Epidermal melanocyte (primary cell): ENCODE measurements around the gene NFIC.
"Not testable (repeated sequence)": the region's sequence is repeated elsewhere in the genome, so short reads cannot be mapped to it uniquely, and the experiment has no call there.

Experiments
- DNase-seq: peaks from one replicate; pipeline ENCODE4 v3.0.0; 2011; ENCODE audit warnings: low spot score; ENCODE audit not compliant: insufficient read length

The NFIC gene

GRCh38 chr19:3508121-3508661 is 141.8 kb downstream of the NFIC start:
- DNase-seq = not testable (repeated sequence)

- DNase-seq = no peak
Measured at GRCh38 chr19:3508771-3509535, 142.6 kb downstream of the NFIC start.

- DNase-seq = no peak
Measured at GRCh38 chr19:3509566-3509989, 143.2 kb downstream of the NFIC start.

DNA sequence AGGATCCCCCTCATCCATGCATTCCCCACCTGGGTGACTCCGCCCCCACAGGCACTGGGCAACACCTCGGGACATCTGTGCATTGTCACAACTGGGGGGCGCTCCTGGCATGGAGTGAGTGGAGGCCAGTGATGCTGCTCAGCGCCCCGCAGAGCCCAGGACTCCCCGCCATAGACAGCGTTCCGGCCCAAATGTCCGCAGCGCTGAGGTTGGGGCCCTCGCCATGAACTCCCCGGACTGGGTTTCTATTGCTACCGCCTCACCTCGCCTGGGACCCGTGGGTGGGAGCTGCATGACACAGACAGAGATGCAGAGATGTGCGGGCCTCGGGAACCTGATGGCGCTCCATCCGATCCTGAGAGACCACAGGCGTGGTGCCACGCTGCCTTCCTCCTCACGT is 144.3 kb downstream of the NFIC start:
- no peak for DNase-seq

- DNase-seq = no peak
Measured at GRCh38 chr19:3511506-3512251, 145.3 kb downstream of the NFIC start.

- DNase-seq = no peak
Measured at GRCh38 chr19:3512562-3513228, 146.3 kb downstream of the NFIC start.

GRCh38 chr19:3513229-3514140 is 147.1 kb downstream of the NFIC start:
- no peak for DNase-seq

DNA sequence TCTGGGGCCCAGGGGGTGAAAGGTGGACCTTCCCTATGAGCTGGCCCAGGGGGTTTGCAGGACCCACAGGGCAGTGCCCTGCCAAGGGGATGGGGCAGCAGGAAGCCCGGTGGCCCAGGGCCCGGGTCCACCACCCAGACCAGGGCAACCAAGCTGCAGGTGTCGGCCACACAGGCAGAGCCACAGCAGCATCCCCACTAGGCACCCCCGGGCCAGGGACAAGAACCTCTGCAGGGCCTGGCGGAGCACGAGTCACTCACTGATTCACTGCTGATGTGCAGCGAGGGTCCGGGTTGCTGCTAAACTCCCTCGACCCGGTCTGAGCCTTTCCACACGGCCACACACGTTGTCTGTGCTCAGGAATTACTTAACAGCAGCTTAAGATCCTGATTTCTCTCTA is 148.5 kb downstream of the NFIC start:
- DNase-seq = no peak

DNA sequence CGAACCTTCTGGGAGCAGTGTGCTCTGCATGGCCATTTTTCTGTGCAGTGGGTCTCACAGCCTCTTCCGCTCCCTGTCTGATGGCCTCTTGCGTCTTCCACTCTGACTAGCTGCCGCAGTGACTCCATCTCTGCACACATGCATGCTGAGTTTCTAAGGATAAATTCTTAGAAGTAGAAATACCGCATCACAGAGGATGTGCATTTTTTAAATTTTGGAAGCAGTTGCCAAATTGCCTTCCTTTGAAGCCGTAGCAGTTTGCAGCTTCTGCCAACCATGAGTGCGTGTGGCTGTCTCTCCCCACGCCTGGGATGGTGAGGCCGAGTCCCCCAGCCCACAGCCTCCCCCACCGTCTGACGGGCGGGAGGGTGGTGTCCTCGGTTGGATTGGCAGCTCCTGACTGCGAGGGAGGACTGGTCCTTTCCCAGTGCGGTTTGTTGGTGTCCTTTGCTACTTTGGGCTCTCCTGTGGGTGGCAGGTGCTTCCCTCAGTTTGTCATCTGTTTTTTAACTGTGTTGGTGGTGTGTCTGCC is 149.6 kb downstream of the NFIC start:
- DNase-seq = no peak

DNA sequence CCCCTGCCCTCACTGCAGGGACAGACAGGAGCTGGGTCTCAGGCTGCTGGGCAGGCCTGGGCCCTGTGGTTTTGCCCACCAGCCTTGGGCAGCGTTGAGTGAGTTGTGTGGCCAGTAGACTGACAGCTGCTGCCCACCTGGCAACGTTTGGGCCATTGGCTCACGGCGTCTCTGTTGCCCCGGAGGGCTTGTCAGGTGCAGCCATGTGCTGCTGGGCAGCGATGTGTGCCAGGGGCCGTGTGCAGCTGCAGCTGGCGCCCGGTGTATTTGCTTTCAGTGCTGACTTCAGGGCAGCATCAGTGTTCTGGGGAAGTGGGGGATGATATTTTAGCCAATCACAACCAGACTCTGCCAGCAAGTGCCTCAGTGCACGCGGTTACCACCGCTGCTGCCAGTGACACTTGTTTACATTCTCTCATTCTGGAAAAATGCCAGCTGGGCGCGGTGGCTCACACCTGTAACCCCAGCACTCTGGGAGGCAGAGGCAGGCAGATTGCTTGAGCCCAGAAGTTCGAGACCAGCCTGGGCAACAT is 150.4 kb downstream of the NFIC start:
- DNase-seq = no peak

GRCh38 chr19:3517638-3518037 is 151.3 kb downstream of the NFIC start:
- DNase-seq = no peak

DNA sequence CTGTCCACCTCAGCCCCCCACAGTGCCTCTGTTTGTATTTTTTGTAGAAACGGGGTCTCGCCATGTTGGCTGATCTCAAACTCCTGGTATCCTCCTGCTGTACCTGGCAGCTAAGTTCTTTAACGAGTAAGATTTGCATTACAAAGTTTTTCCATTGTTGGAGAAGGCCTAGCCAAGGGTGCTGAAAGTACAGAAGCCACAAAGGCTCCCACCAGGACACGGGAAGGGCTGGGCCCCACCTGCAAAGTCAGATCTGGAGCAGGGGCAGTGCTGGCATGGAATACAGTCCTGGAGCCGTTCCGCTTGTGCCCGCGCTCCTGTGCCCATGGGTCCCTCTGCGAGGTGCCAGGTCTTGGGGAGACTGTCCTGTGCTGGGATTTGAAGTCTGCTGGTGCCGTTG is 151.9 kb downstream of the NFIC start:
- no peak for DNase-seq

DNA sequence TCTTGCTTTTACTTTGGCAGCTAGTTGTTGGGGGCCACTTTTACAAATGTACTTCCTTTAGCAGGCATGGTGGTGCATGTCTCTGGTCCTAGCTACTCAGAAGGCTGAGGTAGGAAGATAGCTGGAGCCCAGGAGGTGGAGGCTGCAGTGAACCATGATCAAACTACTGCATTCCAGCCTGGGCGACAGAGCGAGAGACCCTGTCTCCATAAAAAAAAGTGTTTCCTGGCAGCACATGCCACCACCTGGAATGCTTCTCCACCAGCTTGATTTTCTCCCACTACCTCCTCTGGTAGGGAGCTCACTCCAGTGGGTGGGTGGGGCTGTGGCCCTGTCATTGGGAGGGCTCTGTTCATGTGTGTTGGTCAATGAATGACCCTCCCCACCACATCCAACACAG is 152.3 kb downstream of the NFIC start:
- DNase-seq = no peak
